GM19099 (cell line): ENCODE results near the gene MDM2.

Source experiments
- POLR2A ChIP-seq: IDR thresholded peaks from 3 replicates; pipeline ENCODE4 v1.6.1; 2011; ENCODE audit warnings: low read depth; ENCODE audit not compliant: insufficient read length; ENCODE audit errors: extremely low read depth

MDM2 gene

DNA sequence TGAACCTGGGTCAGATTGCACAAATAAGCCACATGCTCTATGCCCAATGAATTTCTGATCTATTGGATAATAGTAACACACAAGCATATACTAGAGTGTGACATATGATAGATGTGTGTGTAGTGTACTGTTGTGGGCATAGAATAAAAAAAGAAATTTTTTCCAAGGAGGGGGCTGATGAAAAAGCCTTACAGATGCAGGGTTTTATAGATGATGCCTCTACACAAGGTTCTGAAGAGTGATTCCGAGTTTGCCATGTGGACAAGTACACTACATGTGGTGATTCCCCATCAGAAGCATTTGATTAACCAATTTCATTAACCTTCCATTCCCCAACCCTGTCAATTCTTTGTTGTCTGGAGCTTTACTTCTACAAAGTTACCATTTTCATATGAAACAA is 79.7 kb downstream of the MDM2 start:
- TF ChIP-seq POLR2A: no peak

DNA sequence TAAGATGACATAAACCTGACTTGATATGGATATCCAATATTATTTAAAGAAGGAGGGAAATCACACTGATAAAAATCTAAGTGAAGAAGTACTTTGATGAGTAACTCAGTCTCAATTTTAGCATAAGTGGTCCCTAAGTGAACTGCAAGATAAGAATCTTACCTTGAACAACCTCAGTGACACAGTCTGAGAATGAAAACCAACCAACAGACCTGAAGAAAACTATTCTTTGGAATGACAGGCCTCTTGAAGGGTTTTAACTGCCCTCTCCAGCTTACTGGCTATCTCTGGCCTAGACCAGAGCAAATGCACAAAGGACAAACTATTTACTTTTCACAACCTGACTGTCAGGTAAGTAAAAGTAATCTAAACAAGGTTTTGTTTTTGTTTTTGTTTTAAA is 80.3 kb downstream of the MDM2 start:
- TF ChIP-seq POLR2A: no peak

DNA sequence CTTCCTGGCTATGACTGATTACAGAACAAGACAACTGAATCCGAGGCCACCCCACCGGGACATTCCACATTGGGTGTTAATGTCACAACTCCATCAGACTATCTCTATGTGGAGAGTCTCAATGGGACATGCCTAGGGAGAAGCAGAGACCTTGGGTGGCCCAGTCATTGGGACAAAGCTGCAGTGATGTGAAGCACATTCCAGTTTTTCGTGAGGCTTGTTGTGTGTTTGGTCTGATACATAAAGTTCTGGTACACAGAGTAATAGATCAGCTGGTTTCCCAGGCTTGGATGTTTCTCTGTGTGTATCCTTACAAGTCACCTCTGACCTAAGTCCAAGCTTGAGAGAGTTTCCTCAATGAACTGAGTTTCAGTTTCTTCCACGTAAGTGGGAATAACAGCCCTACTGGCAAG is 82.7 kb downstream of the MDM2 start:
- TF ChIP-seq POLR2A: no peak

GRCh38 chr12:68891141-68891540 is 83.2 kb downstream of the MDM2 start:
- no peak for TF ChIP-seq POLR2A

- TF ChIP-seq POLR2A: no peak
These were observed 85.2 kb downstream of the MDM2 start for GRCh38 chr12:68893201-68893600.

- no peak for TF ChIP-seq POLR2A
These were observed 85.8 kb downstream of the MDM2 start for GRCh38 chr12:68893741-68894140.

DNA sequence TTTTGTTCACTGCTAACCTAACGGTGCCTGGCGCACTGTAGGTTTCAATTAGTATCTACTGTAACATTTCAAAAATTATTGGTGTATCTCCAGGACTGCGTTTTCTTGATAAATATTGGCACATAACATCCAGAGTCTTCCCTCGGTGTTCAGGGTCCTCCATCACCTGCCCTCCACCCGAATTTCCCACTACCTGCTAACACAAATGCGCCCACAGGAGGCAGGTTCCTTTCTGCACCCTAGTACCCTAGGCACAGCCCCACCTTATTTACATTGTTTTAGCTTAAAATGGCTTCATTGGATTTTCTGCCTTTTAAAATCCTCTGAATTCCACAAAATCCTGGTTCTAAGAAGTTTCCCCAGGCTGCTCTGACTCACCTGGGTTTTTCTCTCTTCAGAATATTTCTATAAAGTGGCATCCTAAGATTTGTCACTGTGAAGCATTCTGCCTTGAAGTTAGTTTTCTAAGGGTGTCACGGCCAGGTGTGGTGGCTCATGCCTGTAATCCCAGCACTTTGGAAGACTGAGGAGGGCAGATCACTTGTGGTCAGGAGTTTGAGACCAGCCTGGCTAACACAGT is 86.4 kb downstream of the MDM2 start:
- no peak for TF ChIP-seq POLR2A

DNA sequence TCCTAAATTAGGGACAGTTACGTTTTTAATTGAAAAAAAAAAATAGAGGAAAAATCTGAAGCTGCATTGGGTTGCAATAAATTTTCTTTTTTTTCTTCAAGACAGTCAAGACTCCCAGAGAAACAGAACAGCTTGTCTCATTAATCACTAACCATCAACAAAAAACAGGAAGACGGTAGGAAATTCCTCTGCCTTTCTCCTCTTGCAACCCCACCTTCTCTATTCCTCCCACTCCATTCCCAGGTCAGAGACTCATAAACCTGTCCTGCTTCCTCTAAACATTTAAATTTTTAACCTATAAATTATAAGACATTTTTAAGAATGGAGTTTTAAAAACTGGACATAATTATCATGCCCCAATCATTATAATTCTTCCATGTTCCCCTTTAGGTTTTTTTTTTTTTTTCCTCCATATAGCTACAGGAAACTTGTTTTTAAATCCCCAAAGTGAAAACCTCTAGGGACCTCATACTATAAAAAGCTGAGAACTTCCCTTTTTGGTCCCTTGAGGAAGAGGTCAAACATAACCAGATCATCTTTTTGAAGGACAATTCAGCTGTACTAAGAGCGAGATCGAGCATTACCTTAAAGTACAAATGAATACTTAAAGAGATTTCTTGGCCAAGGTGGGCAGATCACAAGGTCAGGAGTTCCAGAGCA is 89.0 kb downstream of the MDM2 start:
- TF ChIP-seq POLR2A: no peak

DNA sequence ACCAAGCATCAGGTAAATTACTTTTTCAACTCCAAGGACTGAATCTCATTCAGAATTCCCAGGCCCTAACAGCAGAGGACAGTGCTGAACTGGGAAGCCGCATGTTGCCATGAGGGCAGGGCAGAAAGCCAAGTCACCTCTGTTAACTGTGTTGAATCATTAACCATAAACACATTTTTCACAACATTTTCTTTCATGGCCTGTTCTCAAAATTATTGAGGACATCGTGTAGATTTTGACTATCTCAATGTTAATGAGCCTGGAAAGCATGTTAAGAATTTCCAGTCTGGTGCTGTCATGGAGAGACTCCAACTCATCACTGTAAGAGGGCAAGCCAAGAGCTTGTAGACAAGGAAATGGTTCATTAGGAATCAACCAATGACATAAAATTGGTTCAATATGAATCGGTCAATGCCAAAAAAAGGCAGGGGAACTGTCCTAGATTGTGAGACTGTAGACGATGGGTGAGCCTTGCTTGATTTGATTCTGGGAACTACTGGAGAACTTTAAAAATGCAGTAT is 91.3 kb downstream of the MDM2 start:
- no peak for TF ChIP-seq POLR2A

DNA sequence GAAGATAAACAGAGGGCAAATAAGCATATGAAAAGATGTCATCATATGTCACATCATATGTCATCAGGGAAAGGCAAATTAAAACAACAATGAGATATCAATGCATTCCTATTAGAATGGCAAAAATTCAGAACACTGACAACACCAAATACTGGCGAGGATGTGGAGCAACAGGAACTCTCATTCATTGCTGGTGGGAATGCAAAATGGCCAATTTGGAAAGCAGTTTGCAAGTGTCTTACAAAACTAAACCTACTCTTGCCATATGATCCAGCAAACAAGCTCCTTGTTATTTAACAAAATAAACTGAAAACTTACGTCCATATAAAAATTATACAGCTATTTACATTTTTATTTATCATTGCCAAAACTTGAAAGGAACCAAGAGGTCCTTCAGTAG is 92.3 kb downstream of the MDM2 start:
- no peak for TF ChIP-seq POLR2A
